ENCODE measurements around the gene TLN1. TPM values are rescaled to one million over a fixed set of nuclear protein-coding genes. Genes with fewer than 3 reads are reported as not detected.

Gene TLN1
- total and polyA plus RNA-seq, 8 donors, result 53.2 to 399 (median 174) TPM

DNA sequence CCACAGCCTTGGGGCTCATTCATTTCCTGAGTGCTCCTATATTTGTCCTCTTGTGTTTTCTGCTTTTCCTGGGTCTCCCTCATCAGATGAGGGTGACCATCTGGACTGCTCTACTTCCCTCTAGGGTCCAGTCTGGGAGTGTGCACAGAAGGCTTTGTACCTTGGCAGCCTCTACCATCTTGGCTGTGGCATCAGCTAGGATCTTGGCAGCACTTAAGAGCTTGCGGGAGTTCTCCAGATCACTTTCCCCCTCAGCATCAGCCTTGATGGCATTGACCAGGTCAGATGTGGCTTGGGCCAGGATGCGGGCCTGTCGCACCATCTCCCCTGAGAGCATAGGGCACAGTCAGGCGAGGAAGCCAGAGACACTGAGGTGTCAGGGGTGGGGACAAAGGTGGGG is 15.8 kb downstream of the TLN1 start:
- H3K9me3 ChIP-seq, result no peaks in the 10 kb centered on the region
- H3K27ac ChIP-seq, result peak overlapping the region in 2 of 5 donors; percentile 39 to 72
- H3K4me1 ChIP-seq, result peaks cover 0 to 4% (median 0%) of the 10 kb centered on the region in 4 donors
- H3K36me3 ChIP-seq, result peaks cover 99 to 100% (median 100%) of the 10 kb centered on the region in 4 donors
- no peaks in the 10 kb centered on the region for H3K27me3 ChIP-seq
- TF ChIP-seq POLR2AphosphoS5 (IDR thresholded peaks at IDR 0.05) (peak in 1 of 3 donors; percentile 17), EP300 (IDR thresholded peaks at IDR 0.05) (no peak), POLR2A (IDR thresholded peaks at IDR 0.05) (no peak)
- TF ChIP-seq, protein P1, sequence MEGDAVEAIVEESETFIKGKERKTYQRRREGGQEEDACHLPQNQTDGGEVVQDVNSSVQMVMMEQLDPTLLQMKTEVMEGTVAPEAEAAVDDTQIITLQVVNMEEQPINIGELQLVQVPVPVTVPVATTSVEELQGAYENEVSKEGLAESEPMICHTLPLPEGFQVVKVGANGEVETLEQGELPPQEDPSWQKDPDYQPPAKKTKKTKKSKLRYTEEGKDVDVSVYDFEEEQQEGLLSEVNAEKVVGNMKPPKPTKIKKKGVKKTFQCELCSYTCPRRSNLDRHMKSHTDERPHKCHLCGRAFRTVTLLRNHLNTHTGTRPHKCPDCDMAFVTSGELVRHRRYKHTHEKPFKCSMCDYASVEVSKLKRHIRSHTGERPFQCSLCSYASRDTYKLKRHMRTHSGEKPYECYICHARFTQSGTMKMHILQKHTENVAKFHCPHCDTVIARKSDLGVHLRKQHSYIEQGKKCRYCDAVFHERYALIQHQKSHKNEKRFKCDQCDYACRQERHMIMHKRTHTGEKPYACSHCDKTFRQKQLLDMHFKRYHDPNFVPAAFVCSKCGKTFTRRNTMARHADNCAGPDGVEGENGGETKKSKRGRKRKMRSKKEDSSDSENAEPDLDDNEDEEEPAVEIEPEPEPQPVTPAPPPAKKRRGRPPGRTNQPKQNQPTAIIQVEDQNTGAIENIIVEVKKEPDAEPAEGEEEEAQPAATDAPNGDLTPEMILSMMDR (IDR thresholded peaks at IDR 0.05), result peak in 3 of 7 experiments; percentile 9 to 35 (median 33)
- DNase-seq, result no peak
- intact Hi-C loops (cut with DNase I; ENCODE audit: low total_unique reads), result no loop called here
- 84 to 88% (median 85%) methylated on average over 4 of the region's 4 CpGs for WGBS, 5 donors
- H3K4me3 ChIP-seq, result no peak overlapping the region

DNA sequence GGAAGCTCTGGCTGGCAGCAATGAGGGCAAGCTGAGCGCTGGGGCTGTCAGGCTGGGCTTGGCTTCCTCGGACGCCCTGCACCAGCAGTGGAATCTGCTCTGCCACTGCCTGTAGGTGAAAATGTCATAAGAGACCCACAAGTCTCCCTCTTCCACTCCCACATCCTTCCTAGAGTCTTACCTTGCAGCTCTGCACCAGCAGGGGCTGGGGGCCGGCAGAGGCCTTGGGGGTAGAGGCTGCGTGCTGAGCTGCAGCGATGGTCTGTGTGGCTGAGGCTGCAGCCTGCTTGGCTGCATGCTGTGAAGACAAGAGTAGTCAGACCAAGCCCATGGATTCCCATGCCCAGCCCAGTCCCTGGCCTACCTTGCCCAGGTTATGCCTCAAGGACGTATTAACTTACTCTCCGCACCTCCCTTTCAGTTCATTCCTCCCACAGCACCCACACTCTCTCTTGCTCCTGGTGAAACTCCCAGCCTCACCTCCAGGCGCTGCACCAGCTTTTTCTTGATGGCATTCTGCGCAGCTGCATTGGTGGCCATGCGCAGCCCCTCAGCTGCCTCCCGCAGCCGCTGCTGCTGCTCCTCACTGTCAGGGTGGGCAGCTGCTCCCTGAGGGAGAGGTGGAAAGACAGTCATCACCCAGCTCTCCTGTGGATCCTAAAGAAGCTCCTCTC is 17.3 kb downstream of the TLN1 start:
- DNase-seq, result no peak
- Histone ChIP-seq H3K9me3 (no peaks in the 10 kb centered on the region), H3K27ac (peak overlapping the region in 2 of 5 donors; percentile 46 to 72), H3K4me3 (no peak overlapping the region), H3K4me1 (peaks cover 0 to 4% (median 0%) of the 10 kb centered on the region in 4 donors), H3K27me3 (no peaks in the 10 kb centered on the region), H3K36me3 (peaks cover 98 to 100% (median 100%) of the 10 kb centered on the region in 4 donors)
- intact Hi-C loops (cut with DNase I; ENCODE audit: low total_unique reads), result no loop called here
- TF ChIP-seq POLR2A (IDR thresholded peaks at IDR 0.05) (no peak), POLR2AphosphoS5 (IDR thresholded peaks at IDR 0.05) (no peak), EP300 (IDR thresholded peaks at IDR 0.05) (no peak)
- TF ChIP-seq, protein P1 (IDR thresholded peaks at IDR 0.05), result no peak
- 89 to 98% (median 93%) methylated on average over 13 of the region's 13 CpGs for WGBS, 5 donors

DNA sequence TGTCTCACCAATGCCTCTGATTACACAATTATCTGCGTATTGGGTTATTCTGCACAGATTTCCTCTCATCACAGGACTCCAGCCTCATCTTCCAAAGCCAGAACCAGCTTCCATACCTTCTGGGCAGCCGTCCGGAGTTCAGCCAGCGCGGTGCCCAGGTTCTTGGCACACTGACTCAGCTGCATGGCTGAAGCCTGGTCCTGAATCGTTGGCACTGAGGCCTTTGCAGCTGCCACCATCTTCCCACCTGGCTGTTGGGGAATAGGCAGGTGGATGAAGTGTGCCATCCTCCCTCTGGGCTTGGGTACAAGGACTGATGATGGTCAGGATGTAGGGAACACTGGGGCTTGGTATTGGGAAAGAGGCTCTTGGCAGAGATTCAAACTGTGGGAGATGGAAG is 17.9 kb downstream of the TLN1 start:
- Histone ChIP-seq H3K27me3 (no peaks in the 10 kb centered on the region), H3K9me3 (no peaks in the 10 kb centered on the region), H3K36me3 (peaks cover 96 to 100% (median 100%) of the 10 kb centered on the region in 4 donors), H3K27ac (peak overlapping the region in 2 of 5 donors; percentile 43 to 72), H3K4me3 (no peak overlapping the region), H3K4me1 (peaks cover 0 to 4% (median 0%) of the 10 kb centered on the region in 4 donors)
- intact Hi-C loops (cut with DNase I; ENCODE audit: low total_unique reads), result no loop called here
- no peak for DNase-seq
- TF ChIP-seq, protein P1 (IDR thresholded peaks at IDR 0.05), result no peak
- 88 to 94% (median 91%) methylated on average over 6 of the region's 6 CpGs for WGBS, 5 donors

DNA sequence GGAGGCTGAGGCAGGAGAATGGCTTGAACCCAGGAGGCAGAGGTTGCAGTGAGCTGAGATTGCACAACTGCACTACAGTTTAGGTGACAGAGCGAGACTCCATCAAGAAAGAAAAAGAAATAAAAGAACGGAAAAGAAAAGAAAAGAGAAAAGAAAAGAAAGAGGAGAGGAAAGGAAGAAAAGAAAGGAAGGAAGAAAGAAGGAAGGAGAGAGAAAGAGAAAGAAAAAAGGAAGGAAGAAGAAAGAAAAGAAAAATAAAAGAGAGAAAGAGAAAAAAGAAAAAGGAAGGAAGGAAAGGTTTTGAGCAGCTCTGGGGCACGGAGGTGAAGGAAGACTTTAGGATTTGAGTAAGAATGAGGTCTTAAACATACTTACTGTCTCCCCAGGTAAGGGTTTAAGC is 18.4 kb downstream of the TLN1 start:
- no peak for TF ChIP-seq EP300 (IDR thresholded peaks at IDR 0.05)
- no peak for TF ChIP-seq POLR2A (IDR thresholded peaks at IDR 0.05)
- WGBS, 5 donors, result 79 to 100% (median 93%) methylated on average over 3 of the region's 3 CpGs
- no peak for DNase-seq
- Histone ChIP-seq H3K36me3 (peaks cover 96 to 100% (median 100%) of the 10 kb centered on the region in 4 donors), H3K27ac (peak overlapping the region in 2 of 5 donors; percentile 43 to 72), H3K4me1 (peaks cover 0 to 4% (median 0%) of the 10 kb centered on the region in 4 donors), H3K4me3 (no peak overlapping the region), H3K27me3 (no peaks in the 10 kb centered on the region), H3K9me3 (no peaks in the 10 kb centered on the region)
- intact Hi-C loops (cut with DNase I; ENCODE audit: low total_unique reads), result no loop called here
